Cardiac septum (tissue), 1 donor: Measurements from ENCODE around the gene THBD. TPM values are rescaled to one million over a fixed set of nuclear protein-coding genes. Genes with fewer than 3 reads are reported as not detected.

Experiments
- DNase-seq: peaks from one replicate; pipeline ENCODE4 v3.0.0-alpha.2; 2020; ENCODE audit warnings: low spot score
- intact Hi-C: fragments of 100-400 bp; cut with DNase I; formaldehyde crosslinking; loops from one replicate; pipeline ENCODE4 v1.14.0; 2022
- total RNA-seq: library from RNA; stranded (reverse); fragmentation: NEBNext Ultra II Directional; extraction: Animal tissue kit (Norgen Biotek cat#: 25700); gene quantifications from one replicate; pipeline ENCODE4 v1.2.1, GENCODE V29; 2021
- donor health status: DM: no; HTN: no; CAD: no.

The THBD gene
- total RNA-seq, 1 donor from 2014 or later, result 27.0 TPM

- intact Hi-C loops, result no loop called here
These were observed 49.1 kb downstream of the THBD start for GRCh38 chr20:23000232-23000947.

GRCh38 chr20:22999756-23000155 lies 49.7 kb downstream of the THBD start:
- intact Hi-C loops, result no loop called here

More at GRCh38 chr20:23000232-23000947, 49.1 kb downstream of the THBD start:
- no peak for DNase-seq

GRCh38 chr20:22998476-22998875 lies 51.0 kb downstream of the THBD start:
- DNase-seq, result no peak
- intact Hi-C loops, result no loop called here

More at GRCh38 chr20:22999756-23000155, 49.7 kb downstream of the THBD start:
- no peak for DNase-seq

- DNase-seq, result no peak
- intact Hi-C loops, result no loop called here
These were observed 53.5 kb downstream of the THBD start for GRCh38 chr20:22995923-22996322.

Other genes starting within 250 kb of the THBD start
- not detected for gene SSTR4, start 14.4 kb downstream of the THBD start, total RNA-seq
- 40.3 TPM for gene CD93, start 36.7 kb upstream of the THBD start, total RNA-seq